ENCODE measurements around the gene C17orf113. TPM values are rescaled to one million over a fixed set of nuclear protein-coding genes. Genes with fewer than 3 reads are reported as not detected.

Gene C17orf113
- polyA plus RNA-seq, 4 donors: 3.1 to 6.0 (median 3.3) TPM

- no peak for DNase-seq (ENCODE audit: low read depth in 4 of 4, low spot score in 3 of 4)
Measured at GRCh38 chr17:42072323-42073187, 22.2 kb upstream of the C17orf113 start.

GRCh38 chr17:42071810-42072209 is 21.4 kb upstream of the C17orf113 start:
- DNase-seq (ENCODE audit: low read depth in 4 of 4, low spot score in 3 of 4): no peak

- no peak for DNase-seq (ENCODE audit: low read depth in 4 of 4, low spot score in 3 of 4)
Measured at GRCh38 chr17:42068979-42069378, 18.6 kb upstream of the C17orf113 start.

- DNase-seq (ENCODE audit: low read depth in 4 of 4, low spot score in 3 of 4): no peak
Measured at GRCh38 chr17:42067371-42068091, 17.1 kb upstream of the C17orf113 start.

GRCh38 chr17:42065201-42065600 is 14.8 kb upstream of the C17orf113 start:
- no peak for DNase-seq (ENCODE audit: low read depth in 4 of 4, low spot score in 3 of 4)

- DNase-seq (ENCODE audit: low read depth in 4 of 4, low spot score in 3 of 4): no peak
Measured at GRCh38 chr17:42062681-42063080, 12.3 kb upstream of the C17orf113 start.

GRCh38 chr17:42061646-42062487 is 11.5 kb upstream of the C17orf113 start:
- no peak for DNase-seq (ENCODE audit: low read depth in 4 of 4, low spot score in 3 of 4)

- DNase-seq (ENCODE audit: low read depth in 4 of 4, low spot score in 3 of 4): no peak
Measured at GRCh38 chr17:42060231-42060630, 9.8 kb upstream of the C17orf113 start.

- no peak for DNase-seq (ENCODE audit: low read depth in 4 of 4, low spot score in 3 of 4)
Measured at GRCh38 chr17:42059815-42060214, 9.4 kb upstream of the C17orf113 start.

GRCh38 chr17:42058063-42058462 is 7.7 kb upstream of the C17orf113 start:
- no peak for DNase-seq (ENCODE audit: low read depth in 4 of 4, low spot score in 3 of 4)

- no peak for DNase-seq (ENCODE audit: low read depth in 4 of 4, low spot score in 3 of 4)
Measured at GRCh38 chr17:42056635-42057034, 6.2 kb upstream of the C17orf113 start.

- no peak for DNase-seq (ENCODE audit: low read depth in 4 of 4, low spot score in 3 of 4)
Measured at GRCh38 chr17:42055496-42055895, 5.1 kb upstream of the C17orf113 start.

- no peak for DNase-seq (ENCODE audit: low read depth in 4 of 4, low spot score in 3 of 4)
Measured at GRCh38 chr17:42055027-42055426, 4.6 kb upstream of the C17orf113 start.

GRCh38 chr17:42053731-42054500 is 3.5 kb upstream of the C17orf113 start:
- no peak for DNase-seq (ENCODE audit: low read depth in 4 of 4, low spot score in 3 of 4)

GRCh38 chr17:42052346-42052877 is 2.0 kb upstream of the C17orf113 start:
- no peak for DNase-seq (ENCODE audit: low read depth in 4 of 4, low spot score in 3 of 4)

GRCh38 chr17:42051645-42052044 is 1.2 kb upstream of the C17orf113 start:
- DNase-seq (ENCODE audit: low read depth in 4 of 4, low spot score in 3 of 4): no peak

GRCh38 chr17:42051013-42051400 is 606 bp upstream of the C17orf113 start:
- no peak for DNase-seq (ENCODE audit: low read depth in 4 of 4, low spot score in 3 of 4)

GRCh38 chr17:42049834-42050392 is 488 bp downstream of the C17orf113 start:
- no peak for DNase-seq (ENCODE audit: low read depth in 4 of 4, low spot score in 3 of 4)

GRCh38 chr17:42047343-42047742 is 3.1 kb downstream of the C17orf113 start:
- no peak for DNase-seq (ENCODE audit: low read depth in 4 of 4, low spot score in 3 of 4)

- no peak for DNase-seq (ENCODE audit: low read depth in 4 of 4, low spot score in 3 of 4)
Measured at GRCh38 chr17:42045719-42046118, 4.7 kb downstream of the C17orf113 start.
